Small intestine (tissue), 7 donors: ENCODE data around the gene HDAC10. TPM values are rescaled to one million over a fixed set of nuclear protein-coding genes. Genes with fewer than 3 reads are reported as not detected.
A peak's percentile ranks its signal among the peaks of the same experiment; 100 is the strongest.

ENCODE experiments used
- DNase-seq, 2 donors: peaks; one replicate each; pipeline versions ENCODE4 v3.0.0 to v3.0.0-alpha.2; 2013
- FAIRE-seq: peaks from 2 replicates; lab custom pipeline; 2012; peaks lifted over from hg19 to GRCh38; lab: Jason Lieb, UNC
- H3K27ac ChIP-seq, 3 donors: one replicate each; pipeline ENCODE4 v1.5.1; 2013; ENCODE audit warnings: low read length in 2 of 3, mild to moderate bottlenecking in 2 of 3, control low read depth in 1 of 3, inconsistent platforms in 1 of 3, low read depth in 1 of 3, moderate library complexity in 1 of 3
- H3K27me3 ChIP-seq, 3 donors: one replicate each; pipeline ENCODE4 v1.6.1; 2013; ENCODE audit warnings: low read length in 3 of 3, inconsistent platforms in 1 of 3; ENCODE audit not compliant: control insufficient read depth in 3 of 3, insufficient read depth in 3 of 3
- H3K36me3 ChIP-seq, 3 donors: one replicate each; pipeline ENCODE4 v1.6.1; 2013; ENCODE audit warnings: low read length in 3 of 3, inconsistent platforms in 1 of 3, low read depth in 1 of 3, mild to moderate bottlenecking in 1 of 3, moderate library complexity in 1 of 3; ENCODE audit not compliant: control insufficient read depth in 3 of 3, insufficient read depth in 2 of 3
- H3K4me1 ChIP-seq, 3 donors: one replicate each; pipeline ENCODE4 v1.6.1; 2013; ENCODE audit warnings: low read length in 2 of 3, inconsistent platforms in 1 of 3, low read depth in 1 of 3, mild to moderate bottlenecking in 1 of 3, moderate library complexity in 1 of 3; ENCODE audit not compliant: control insufficient read depth in 3 of 3, insufficient read depth in 2 of 3
- H3K4me3 ChIP-seq, 3 donors: one replicate each; pipeline ENCODE4 v1.5.1; 2013; ENCODE audit warnings: low read length in 3 of 3, control low read depth in 1 of 3, inconsistent platforms in 1 of 3, low read depth in 1 of 3, mild to moderate bottlenecking in 1 of 3, moderate library complexity in 1 of 3
- H3K9me3 ChIP-seq, 2 donors: one replicate each; pipeline ENCODE4 v1.6.1; 2013; ENCODE audit warnings: low read depth in 1 of 2, low read length in 1 of 2; ENCODE audit not compliant: control insufficient read depth in 2 of 2, insufficient read depth in 1 of 2
- WGBS, 3 donors: extraction: QIAGEN DNeasy Blood & Tissue Kit; methylation state at CpG; one replicate each; pipeline ENCODE4 v1.1.7; 2013; 5-methylcytosine and 5-hydroxymethylcytosine counted together
- polyA plus RNA-seq, 4 donors: library from polyadenylated mRNA; stranded (reverse) in 3 of 4; unstranded in 1 of 4; fragments of 200-250 nt in 3 of 4; fragments of 120-200 nt in 1 of 4; gene quantifications; one replicate each; pipeline versions ENCODE4 v1.2.1 to v1.2.3, GENCODE V29; 2013
- donor health status: healthy with polysubstance abuse.
- donor health status: control.
- donor health status: control.
- donor health status: Bipolar disorder and iron deficiency.
- donor health status: healthy.

The HDAC10 gene
- polyA plus RNA-seq, 4 donors: 15.9 to 53.1 (median 27.5) TPM

DNA sequence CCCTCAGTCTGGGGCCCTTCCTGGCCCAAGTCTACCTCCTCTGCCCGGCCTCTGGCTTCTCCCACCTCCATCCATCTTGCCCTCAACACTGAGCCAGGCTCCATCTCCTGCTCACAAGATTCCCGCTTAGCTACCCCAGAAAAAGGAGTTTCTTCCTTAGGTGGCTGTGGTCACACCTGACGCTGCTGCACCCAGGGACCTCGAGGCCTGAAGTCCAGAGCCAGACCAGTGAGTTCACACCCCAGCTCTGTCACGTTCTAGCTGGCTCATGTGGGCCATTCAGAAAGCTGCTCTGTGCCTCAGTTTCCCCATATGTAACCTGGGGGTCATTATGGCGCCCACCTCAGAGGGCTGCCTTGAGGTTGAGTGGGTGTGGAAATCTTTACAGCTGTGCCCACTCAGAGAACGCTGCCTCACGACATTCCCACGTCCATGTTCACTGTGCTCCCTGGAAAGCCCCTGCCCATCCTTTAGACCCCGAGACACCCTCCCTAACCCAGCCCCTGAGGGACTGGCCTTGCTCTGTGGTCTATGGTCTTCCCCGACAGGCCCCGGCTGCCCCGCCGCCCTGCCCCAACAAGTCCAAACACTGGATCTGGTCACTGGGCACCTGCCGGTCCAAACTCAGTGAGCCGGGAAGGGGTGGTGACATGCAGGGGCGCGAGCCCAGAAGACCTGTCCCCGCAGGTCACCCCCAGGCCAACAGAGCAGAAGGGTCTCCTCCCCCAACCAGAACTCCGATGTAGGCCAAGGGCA lies 46.6 kb upstream of the HDAC10 start:
- no peak for FAIRE-seq
- DNase-seq: no peak
- H3K36me3 ChIP-seq: peaks cover 0 to 64% (median 0%) of the 10 kb centered on the region in 3 donors
- peak overlapping the region in 1 of 3 donors; percentile 2 for H3K4me3 ChIP-seq
- no peaks in the 10 kb centered on the region for H3K27me3 ChIP-seq
- peaks cover 8 to 71% (median 20%) of the 10 kb centered on the region in 3 donors for H3K4me1 ChIP-seq
- H3K27ac ChIP-seq: peak overlapping the region in 2 of 3 donors; percentile 17 to 52
- WGBS, 3 donors: 85 to 87% (median 86%) methylated on average over 20 of the region's 20 CpGs
- no peaks in the 10 kb centered on the region for H3K9me3 ChIP-seq

GRCh38 chr22:50296658-50297490 lies 45.8 kb upstream of the HDAC10 start:
- H3K4me1 ChIP-seq: peaks cover 8 to 67% (median 17%) of the 10 kb centered on the region in 3 donors
- FAIRE-seq (no peak), DNase-seq (peak in 1 of 2 donors; percentile 37)
- peak overlapping the region in 2 of 3 donors; percentile 18 to 52 for H3K27ac ChIP-seq
- no peaks in the 10 kb centered on the region for H3K9me3 ChIP-seq
- H3K27me3 ChIP-seq: no peaks in the 10 kb centered on the region
- WGBS, 3 donors: 45 to 67% (median 53%) methylated on average over 26 to 29 of the region's 29 CpGs
- peak overlapping the region in 1 of 3 donors; percentile 1 for H3K4me3 ChIP-seq
- peaks cover 0 to 65% (median 0%) of the 10 kb centered on the region in 3 donors for H3K36me3 ChIP-seq

- DNase-seq (no peak), FAIRE-seq (no peak)
- Histone ChIP-seq H3K27me3 (no peaks in the 10 kb centered on the region), H3K4me1 (peaks cover 5 to 50% (median 8%) of the 10 kb centered on the region in 3 donors), H3K4me3 (no peak overlapping the region), H3K27ac (peak overlapping the region; percentile 86 to 97 (median 93)), H3K36me3 (peaks cover 0 to 82% (median 2%) of the 10 kb centered on the region in 3 donors), H3K9me3 (no peaks in the 10 kb centered on the region)
- WGBS, 3 donors: 24 to 37% (median 24%) methylated on average over 5 of the region's 5 CpGs
Measured at GRCh38 chr22:50294319-50294656, 43.2 kb upstream of the HDAC10 start.

GRCh38 chr22:50293441-50294318 lies 42.6 kb upstream of the HDAC10 start:
- DNase-seq: peak; percentile 87 to 94
- H3K27me3 ChIP-seq: no peaks in the 10 kb centered on the region
- H3K4me3 ChIP-seq: peak overlapping the region in 2 of 3 donors; percentile 42 to 45
- H3K4me1 ChIP-seq: peaks cover 5 to 46% (median 8%) of the 10 kb centered on the region in 3 donors
- no peaks in the 10 kb centered on the region for H3K9me3 ChIP-seq
- WGBS, 3 donors: 7 to 14% (median 12%) methylated on average over 29 to 42 of the region's 42 CpGs
- H3K36me3 ChIP-seq: peaks cover 0 to 85% (median 2%) of the 10 kb centered on the region in 3 donors
- peak overlapping the region; percentile 86 to 97 (median 93) for H3K27ac ChIP-seq
- FAIRE-seq: no peak

GRCh38 chr22:50292643-50293440 lies 41.8 kb upstream of the HDAC10 start:
- peak overlapping the region in 2 of 3 donors; percentile 42 to 45 for H3K4me3 ChIP-seq
- H3K36me3 ChIP-seq: peaks cover 2 to 87% (median 3%) of the 10 kb centered on the region in 3 donors
- DNase-seq (no peak), FAIRE-seq (no peak)
- H3K27me3 ChIP-seq: no peaks in the 10 kb centered on the region
- peaks cover 5 to 38% (median 6%) of the 10 kb centered on the region in 3 donors for H3K4me1 ChIP-seq
- no peaks in the 10 kb centered on the region for H3K9me3 ChIP-seq
- 45 to 68% (median 52%) methylated on average over 21 to 29 of the region's 29 CpGs for WGBS, 3 donors
- peak overlapping the region; percentile 34 to 97 (median 93) for H3K27ac ChIP-seq

GRCh38 chr22:50289942-50290630 lies 39.0 kb upstream of the HDAC10 start:
- FAIRE-seq (no peak), DNase-seq (no peak)
- WGBS, 3 donors: 90 to 91% (median 90%) methylated on average over 35 to 37 of the region's 37 CpGs
- no peak overlapping the region for H3K4me3 ChIP-seq
- H3K36me3 ChIP-seq: peaks cover 3 to 89% (median 8%) of the 10 kb centered on the region in 3 donors
- H3K27me3 ChIP-seq: no peaks in the 10 kb centered on the region
- H3K27ac ChIP-seq: no peak overlapping the region
- H3K4me1 ChIP-seq: peaks cover 0 to 22% (median 3%) of the 10 kb centered on the region in 3 donors
- no peaks in the 10 kb centered on the region for H3K9me3 ChIP-seq
